WTC11 (cell line): Measurements from ENCODE around the gene PTPRN2.

Experiments used
- ATF1 ChIP-seq: sonication (generic); formaldehyde crosslinking; IDR thresholded peaks from 2 replicates; pipeline ENCODE4 v1.8.1; 2023; ENCODE audit warnings: mild to moderate bottlenecking, moderate library complexity, missing genetic modification reagents
- NFYB ChIP-seq: sonication (generic); formaldehyde crosslinking; conservative IDR thresholded peaks from 2 replicates; pipeline ENCODE4 v1.8.0; 2022; ENCODE audit warnings: low read depth, missing genetic modification reagents
- NR2C2 ChIP-seq: sonication (generic); formaldehyde crosslinking; IDR thresholded peaks from 2 replicates; pipeline ENCODE4 v1.8.0; 2022; ENCODE audit warnings: mild to moderate bottlenecking, missing genetic modification reagents
- RELA ChIP-seq: sonication (generic); formaldehyde crosslinking; IDR thresholded peaks from 2 replicates; pipeline ENCODE4 v1.8.1; 2022; ENCODE audit warnings: missing genetic modification reagents, mild to moderate bottlenecking, borderline replicate concordance
- SP1 ChIP-seq: sonication (generic); formaldehyde crosslinking; conservative IDR thresholded peaks from 2 replicates; pipeline ENCODE4 v1.8.1; 2022; ENCODE audit warnings: missing genetic modification reagents
- TF ChIP-seq, protein P1 (sequence below): fragments of 200-600 bp; IDR thresholded peaks from 2 replicates; pipeline ENCODE4 v1.8.0; 2022; ENCODE audit warnings: antibody characterized with exemption
- TF ChIP-seq, protein P2 (sequence below): sonication (generic); formaldehyde crosslinking; IDR thresholded peaks from 2 replicates; pipeline ENCODE4 v1.8.1; 2023; ENCODE audit warnings: mild to moderate bottlenecking, missing genetic modification reagents, borderline replicate concordance
- TF ChIP-seq, protein P3 (sequence below): sonication (generic); formaldehyde crosslinking; conservative IDR thresholded peaks from 2 replicates; pipeline ENCODE4 v1.8.1; 2023; ENCODE audit warnings: mild to moderate bottlenecking, low read depth, missing genetic modification reagents, moderate library complexity
- TF ChIP-seq, protein P4 (sequence below): sonication (generic); formaldehyde crosslinking; IDR thresholded peaks from 2 replicates; pipeline ENCODE4 v1.8.1; 2022; ENCODE audit warnings: low read depth, mild to moderate bottlenecking, moderate library complexity, missing genetic modification reagents, borderline replicate concordance
- TF ChIP-seq, protein P5 (sequence below): sonication (generic); formaldehyde crosslinking; IDR thresholded peaks from 2 replicates; pipeline ENCODE4 v1.8.1; 2022; ENCODE audit warnings: mild to moderate bottlenecking, moderate library complexity, missing genetic modification reagents

DNA sequence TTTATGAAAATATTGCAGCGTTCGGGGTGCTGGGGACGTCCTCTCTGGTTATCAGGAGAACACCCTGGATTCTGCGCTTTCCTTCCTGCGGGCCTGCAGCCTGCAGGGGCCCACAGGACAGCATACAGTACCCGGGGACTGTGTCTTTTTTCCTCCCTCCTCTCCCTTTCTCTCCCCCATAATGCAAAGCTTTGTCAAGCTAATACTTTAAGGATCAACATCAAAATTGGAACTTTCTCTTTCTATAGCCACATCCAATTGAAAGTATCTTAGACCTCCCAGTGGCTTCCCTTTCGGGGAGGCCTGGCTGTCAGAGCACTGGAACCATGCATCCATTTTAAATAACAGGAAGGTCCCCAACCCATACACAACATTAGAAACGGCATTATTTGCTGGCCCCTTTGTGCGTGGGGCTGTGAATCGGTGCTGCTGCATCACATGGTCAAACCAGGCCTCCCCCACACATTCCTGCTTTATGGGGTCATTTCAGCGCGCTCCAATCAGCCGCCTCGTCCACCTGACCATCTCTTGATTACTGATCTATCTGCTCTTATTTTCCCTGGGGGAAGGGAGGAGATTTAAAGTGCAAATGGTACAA, 745.8 kb downstream of the PTPRN2 start:
- TF ChIP-seq, protein P1, sequence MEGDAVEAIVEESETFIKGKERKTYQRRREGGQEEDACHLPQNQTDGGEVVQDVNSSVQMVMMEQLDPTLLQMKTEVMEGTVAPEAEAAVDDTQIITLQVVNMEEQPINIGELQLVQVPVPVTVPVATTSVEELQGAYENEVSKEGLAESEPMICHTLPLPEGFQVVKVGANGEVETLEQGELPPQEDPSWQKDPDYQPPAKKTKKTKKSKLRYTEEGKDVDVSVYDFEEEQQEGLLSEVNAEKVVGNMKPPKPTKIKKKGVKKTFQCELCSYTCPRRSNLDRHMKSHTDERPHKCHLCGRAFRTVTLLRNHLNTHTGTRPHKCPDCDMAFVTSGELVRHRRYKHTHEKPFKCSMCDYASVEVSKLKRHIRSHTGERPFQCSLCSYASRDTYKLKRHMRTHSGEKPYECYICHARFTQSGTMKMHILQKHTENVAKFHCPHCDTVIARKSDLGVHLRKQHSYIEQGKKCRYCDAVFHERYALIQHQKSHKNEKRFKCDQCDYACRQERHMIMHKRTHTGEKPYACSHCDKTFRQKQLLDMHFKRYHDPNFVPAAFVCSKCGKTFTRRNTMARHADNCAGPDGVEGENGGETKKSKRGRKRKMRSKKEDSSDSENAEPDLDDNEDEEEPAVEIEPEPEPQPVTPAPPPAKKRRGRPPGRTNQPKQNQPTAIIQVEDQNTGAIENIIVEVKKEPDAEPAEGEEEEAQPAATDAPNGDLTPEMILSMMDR, result no peak
- no peak for TF ChIP-seq NR2C2 (CRISPR knock-in tag)
- TF ChIP-seq ATF1 (CRISPR knock-in tag), result no peak
- TF ChIP-seq, protein P2, sequence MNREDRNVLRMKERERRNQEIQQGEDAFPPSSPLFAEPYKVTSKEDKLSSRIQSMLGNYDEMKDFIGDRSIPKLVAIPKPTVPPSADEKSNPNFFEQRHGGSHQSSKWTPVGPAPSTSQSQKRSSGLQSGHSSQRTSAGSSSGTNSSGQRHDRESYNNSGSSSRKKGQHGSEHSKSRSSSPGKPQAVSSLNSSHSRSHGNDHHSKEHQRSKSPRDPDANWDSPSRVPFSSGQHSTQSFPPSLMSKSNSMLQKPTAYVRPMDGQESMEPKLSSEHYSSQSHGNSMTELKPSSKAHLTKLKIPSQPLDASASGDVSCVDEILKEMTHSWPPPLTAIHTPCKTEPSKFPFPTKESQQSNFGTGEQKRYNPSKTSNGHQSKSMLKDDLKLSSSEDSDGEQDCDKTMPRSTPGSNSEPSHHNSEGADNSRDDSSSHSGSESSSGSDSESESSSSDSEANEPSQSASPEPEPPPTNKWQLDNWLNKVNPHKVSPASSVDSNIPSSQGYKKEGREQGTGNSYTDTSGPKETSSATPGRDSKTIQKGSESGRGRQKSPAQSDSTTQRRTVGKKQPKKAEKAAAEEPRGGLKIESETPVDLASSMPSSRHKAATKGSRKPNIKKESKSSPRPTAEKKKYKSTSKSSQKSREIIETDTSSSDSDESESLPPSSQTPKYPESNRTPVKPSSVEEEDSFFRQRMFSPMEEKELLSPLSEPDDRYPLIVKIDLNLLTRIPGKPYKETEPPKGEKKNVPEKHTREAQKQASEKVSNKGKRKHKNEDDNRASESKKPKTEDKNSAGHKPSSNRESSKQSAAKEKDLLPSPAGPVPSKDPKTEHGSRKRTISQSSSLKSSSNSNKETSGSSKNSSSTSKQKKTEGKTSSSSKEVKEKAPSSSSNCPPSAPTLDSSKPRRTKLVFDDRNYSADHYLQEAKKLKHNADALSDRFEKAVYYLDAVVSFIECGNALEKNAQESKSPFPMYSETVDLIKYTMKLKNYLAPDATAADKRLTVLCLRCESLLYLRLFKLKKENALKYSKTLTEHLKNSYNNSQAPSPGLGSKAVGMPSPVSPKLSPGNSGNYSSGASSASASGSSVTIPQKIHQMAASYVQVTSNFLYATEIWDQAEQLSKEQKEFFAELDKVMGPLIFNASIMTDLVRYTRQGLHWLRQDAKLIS, result no peak
- TF ChIP-seq NFYB (CRISPR knock-in tag), result no peak
- TF ChIP-seq, protein P3, sequence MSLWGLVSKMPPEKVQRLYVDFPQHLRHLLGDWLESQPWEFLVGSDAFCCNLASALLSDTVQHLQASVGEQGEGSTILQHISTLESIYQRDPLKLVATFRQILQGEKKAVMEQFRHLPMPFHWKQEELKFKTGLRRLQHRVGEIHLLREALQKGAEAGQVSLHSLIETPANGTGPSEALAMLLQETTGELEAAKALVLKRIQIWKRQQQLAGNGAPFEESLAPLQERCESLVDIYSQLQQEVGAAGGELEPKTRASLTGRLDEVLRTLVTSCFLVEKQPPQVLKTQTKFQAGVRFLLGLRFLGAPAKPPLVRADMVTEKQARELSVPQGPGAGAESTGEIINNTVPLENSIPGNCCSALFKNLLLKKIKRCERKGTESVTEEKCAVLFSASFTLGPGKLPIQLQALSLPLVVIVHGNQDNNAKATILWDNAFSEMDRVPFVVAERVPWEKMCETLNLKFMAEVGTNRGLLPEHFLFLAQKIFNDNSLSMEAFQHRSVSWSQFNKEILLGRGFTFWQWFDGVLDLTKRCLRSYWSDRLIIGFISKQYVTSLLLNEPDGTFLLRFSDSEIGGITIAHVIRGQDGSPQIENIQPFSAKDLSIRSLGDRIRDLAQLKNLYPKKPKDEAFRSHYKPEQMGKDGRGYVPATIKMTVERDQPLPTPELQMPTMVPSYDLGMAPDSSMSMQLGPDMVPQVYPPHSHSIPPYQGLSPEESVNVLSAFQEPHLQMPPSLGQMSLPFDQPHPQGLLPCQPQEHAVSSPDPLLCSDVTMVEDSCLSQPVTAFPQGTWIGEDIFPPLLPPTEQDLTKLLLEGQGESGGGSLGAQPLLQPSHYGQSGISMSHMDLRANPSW (CRISPR knock-in tag), result no peak
- no peak for TF ChIP-seq RELA (CRISPR knock-in tag)
- TF ChIP-seq, protein P4, sequence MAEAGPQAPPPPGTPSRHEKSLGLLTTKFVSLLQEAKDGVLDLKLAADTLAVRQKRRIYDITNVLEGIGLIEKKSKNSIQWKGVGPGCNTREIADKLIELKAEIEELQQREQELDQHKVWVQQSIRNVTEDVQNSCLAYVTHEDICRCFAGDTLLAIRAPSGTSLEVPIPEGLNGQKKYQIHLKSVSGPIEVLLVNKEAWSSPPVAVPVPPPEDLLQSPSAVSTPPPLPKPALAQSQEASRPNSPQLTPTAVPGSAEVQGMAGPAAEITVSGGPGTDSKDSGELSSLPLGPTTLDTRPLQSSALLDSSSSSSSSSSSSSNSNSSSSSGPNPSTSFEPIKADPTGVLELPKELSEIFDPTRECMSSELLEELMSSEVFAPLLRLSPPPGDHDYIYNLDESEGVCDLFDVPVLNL (CRISPR knock-in tag), result no peak
- TF ChIP-seq, protein P5, sequence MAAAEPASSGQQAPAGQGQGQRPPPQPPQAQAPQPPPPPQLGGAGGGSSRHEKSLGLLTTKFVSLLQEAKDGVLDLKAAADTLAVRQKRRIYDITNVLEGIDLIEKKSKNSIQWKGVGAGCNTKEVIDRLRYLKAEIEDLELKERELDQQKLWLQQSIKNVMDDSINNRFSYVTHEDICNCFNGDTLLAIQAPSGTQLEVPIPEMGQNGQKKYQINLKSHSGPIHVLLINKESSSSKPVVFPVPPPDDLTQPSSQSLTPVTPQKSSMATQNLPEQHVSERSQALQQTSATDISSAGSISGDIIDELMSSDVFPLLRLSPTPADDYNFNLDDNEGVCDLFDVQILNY (CRISPR knock-in tag), result no peak
- TF ChIP-seq SP1 (CRISPR knock-in tag), result no peak
